ENCODE results near the gene MTUS2. TPM values are rescaled to one million over a fixed set of nuclear protein-coding genes. Genes with fewer than 3 reads are reported as not detected.
A peak's percentile ranks its signal among the peaks of the same experiment; 100 is the strongest.

The MTUS2 gene
- total RNA-seq, 1 donor from 2014 or later = 11.2 TPM

GRCh38 chr13:28859069-28859468, 38.9 kb downstream of the MTUS2 start:
- DNase-seq = no peak

DNA sequence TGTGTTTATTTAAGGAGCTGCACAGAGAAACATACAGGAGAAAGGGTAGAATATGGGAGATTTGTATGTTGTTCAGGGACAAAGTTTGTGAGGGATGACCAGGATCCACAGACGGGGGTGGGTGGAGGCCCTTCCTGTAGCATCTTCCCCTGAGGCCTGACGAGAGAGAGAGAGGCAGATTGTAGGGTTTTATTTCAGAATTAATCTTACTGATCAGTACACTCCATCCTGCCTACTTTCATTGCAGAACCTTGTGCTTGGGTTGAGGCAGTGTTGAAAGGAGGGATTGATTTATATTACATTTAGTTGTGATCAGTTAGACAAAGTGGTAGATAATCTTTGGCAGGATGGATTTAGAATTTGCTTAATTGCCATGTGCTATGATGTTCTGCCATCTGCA, 39.6 kb downstream of the MTUS2 start:
- DNase-seq = no peak

DNA sequence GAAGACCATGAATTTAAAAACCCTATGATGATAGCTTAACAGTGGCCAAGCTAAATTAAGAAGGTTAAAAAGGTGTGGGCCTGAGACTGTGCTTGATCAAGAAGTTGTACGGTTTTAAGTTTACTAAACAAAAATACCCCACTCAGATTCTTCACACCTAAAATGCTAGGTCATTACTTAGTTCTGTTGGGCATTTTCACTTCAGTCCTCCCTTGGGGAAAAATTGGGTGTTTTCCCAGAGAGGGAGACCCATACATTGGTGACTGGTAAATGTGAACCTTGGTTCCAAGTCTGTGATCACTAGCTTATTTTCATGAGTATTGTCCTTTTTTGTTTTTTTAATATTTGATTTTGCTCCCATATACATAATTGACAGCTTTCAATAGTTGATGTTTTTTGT, 44.4 kb downstream of the MTUS2 start:
- no peak for DNase-seq

DNA sequence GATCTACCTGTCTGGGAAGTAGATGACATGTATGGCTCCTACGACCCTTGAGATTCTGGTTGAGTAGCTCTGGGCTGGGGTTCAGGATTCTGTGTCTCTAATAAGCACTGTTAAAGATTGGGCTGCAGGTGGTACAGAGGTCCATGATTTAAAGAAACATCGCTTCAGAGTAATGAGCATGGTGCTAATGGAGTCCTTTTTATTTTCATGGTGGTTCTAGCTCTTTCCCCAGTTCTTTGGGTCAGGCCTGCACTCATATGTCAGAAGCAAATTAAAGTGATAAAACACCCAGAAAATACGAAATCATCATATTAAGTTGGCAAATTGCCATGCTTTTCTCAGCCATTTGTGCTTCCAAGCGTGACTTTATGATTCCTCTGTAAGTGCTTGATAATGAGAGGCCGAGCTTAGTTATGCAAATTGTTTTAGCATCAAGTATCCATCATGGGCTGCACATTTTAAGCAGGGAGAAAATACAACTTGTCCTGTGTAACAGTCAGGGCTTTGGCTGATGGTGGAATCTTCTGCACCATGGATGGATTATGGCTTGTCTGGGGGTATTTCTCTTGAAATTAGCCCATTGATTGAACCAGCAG, 45.1 kb downstream of the MTUS2 start:
- no peak for DNase-seq

DNA sequence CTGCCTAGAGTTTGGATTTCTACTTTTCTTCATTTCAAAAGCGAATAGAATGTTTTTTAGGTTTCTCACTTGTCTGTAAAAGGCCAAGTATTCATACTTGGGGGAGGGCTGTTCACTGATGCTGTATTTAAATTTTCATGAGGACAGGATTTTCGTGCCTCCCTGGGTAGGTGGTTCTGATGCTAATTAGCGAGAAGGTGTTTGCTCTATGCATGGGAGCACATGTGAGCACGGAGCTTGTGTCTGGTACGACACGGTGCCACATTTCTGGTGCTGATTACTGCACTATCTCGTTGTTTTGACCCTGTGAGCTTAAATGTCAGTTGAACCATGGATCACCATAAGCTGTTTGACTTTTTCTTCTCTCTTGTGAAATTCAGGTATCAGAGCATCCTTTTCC, 45.8 kb downstream of the MTUS2 start:
- no peak for DNase-seq

DNA sequence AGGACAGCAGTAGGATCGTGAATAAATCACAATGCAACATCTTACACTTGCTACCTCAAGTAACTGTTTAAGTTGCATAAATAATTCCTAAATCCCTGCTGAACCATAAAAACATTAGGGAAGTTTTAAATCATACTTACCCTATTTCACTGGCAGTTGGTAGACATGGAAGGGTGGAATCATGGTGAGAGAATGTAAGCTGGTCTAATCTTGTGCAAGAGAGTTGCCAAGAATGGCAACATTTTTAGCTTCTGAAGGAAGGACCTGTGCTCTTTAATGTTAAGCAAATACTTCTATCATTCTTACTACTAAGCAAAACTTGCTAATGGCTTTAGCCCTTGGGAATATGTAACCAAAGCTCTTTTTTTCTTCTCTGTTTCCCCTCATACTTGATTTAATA, 46.8 kb downstream of the MTUS2 start:
- no peak for DNase-seq

GRCh38 chr13:28867564-28867963, 47.4 kb downstream of the MTUS2 start:
- no peak for DNase-seq

DNA sequence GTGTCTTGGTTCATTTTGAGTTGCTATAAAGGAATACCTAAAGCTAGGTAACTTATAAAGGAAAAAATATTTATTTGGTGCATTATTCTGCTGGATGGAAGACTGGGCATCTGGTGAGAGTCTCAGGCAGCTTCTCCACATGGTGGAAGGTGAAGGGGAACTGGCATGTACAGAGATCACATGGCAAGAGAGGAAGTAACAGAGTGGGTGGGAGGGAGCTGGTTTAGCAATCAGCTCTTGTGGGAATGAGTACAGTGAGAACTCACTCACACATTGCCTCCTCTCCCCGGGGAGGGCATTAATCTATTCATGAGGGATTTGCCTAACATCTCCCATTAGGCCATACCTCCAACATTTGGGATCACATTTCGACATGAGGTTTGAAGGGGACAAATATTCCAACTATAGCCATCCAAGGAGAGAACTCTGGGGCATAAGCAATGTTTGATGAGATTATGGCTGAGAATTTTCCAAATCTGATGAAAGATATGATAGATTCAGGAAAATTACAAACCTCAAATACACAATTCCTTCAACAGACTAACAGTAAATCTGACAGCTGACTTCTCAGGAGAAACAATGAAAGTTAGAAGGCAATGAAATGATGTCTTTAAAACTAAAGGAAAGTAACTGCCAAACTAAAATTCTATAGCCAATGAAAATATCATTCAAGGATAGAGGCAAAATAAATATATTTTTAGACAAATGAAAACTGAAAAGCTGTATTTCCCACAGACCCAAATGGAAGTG, 52.5 kb downstream of the MTUS2 start:
- DNase-seq = no peak

GRCh38 chr13:28875846-28876615, 55.9 kb downstream of the MTUS2 start:
- DNase-seq = no peak

DNA sequence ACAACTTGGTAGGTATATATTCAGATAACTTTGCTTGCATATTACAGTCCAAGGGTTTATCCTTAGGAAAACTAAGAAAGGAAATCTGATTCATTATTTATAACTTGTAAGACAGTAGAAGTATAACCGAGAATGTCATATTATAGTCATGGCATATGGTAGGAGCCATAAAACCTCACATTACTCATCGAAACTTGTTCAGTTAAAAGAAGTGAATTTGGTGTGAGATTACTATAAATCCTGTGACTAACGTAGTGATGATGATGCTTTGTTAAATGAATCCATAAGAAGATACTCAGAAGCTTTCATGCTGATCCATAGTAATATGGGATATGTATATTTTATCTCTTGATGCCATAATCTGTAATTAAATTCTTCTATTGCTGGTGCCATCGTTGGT, 57.3 kb downstream of the MTUS2 start:
- DNase-seq = no peak

DNA sequence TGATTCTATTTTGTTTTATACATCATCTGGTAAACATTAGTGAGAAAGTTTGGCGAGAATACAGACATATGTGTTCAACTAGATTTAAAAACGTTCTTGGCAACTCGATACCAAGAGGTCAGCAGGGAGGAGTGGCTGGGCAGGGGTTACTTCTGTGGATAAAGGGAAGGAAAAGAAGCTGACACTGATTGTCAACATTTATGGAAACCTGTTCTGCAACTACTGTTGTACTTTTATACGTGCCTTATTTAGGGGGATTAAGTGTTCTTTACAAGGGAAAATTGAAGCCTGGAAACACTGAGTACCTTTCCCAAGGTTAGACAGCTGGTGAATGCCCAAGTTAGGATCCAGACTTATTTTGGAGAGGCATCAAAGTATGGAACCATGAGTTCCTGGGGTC, 65.0 kb downstream of the MTUS2 start:
- DNase-seq = peak; percentile 61

DNA sequence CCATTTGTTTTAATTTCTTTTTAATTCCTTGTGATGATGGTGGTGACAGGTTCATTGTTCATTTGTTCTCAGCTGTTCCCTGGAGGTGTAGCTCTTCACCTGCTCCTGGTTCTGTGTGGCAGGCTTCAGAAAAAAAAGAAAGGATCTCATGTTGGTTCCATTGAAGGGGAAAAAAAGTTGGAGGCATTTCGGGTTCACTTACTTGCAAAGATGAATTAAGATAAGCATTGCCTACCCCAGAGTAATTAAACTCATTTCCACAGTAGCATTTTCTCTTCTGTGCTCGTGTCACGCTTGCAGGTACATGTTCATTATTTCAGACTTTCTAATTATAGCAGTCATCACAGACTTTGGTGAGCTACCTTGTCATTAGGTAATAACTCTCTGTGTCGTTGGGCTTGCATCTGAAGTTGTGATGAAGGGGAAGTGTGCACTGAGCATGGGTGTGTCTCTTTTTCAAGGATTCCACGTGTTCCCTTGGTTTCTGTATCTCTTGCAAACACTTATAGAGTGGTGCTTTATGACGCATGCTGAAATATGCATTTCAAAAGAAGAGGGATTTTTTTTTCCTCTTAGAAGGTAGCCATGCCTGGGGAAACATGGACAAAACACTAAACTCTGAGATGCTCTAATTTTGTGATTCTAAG, 69.1 kb downstream of the MTUS2 start:
- DNase-seq = no peak

DNA sequence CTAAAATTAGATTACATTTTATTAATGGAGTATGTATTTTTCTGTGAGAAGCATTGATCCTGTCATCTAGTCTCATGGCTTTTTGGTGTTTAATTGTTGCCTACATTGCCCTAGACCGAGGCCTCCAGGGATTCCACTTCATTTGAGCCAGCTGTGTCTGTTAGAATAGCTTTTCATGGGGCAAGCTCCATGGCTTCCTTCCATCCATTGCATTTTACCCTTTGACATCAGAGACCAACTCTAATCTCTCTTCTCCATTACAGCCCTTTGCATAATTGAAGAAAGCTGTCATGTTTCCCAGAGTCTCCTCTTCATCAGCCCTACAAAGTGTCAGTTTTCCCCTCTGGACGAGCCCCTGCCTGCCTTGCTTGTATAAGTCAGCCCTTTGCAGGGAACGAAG, 70.6 kb downstream of the MTUS2 start:
- DNase-seq = no peak

DNA sequence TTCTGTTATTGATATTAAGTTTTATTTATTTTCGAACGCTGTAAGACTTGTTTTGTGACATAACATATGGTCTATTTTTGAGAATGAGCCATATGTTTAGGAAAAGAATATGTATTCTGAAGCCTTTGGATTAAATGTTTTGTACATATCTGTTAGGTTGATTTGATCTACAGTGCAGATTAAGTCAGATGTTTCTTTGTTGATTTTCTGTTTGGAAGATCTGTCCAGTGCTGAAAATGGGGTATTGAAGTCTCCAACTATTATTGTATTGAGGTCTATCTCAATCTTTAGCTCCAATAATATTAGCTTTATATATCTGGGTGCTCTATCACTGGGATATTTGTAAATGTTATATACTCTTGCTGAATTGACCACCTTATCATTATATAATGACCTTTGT, 97.9 kb downstream of the MTUS2 start:
- DNase-seq = no peak

DNA sequence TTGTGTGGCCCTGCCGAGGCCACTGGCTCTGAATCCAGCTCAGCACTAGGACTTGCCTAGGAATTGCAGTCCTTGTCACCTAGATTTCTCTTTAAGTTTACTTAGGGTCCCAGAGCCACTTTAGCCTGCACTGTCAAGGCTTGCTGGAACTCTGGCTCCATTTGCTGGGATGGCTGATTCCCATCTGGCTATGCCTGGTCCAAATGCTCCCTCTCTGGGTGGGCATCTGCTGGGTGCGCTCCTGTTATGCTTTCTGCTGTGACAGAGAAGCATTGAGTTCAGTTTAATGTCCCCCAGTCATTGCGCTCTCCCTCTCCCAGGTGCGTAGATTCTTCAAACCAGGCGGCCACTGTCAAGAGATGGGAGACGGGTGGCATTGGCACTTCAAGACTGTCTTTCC, 102.2 kb downstream of the MTUS2 start:
- DNase-seq = no peak

DNA sequence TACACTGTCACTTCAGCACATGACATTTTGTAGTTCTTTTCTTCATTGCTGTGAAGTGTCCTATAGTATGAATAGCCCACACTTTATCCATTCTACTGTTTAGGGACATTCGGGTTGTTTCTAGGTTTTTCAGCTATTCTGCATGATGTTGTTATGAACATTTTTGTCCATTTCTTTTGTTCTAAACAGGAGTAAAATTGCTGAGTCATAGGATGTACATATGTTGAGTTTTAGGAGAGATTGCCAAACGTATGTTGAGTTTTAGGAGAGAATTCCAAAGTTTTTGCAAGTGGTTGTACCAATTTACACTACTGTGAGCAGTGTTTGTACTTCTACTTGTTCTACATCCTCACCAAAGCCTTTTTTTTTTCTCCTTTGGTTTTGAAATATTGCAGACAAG, 115.0 kb downstream of the MTUS2 start:
- DNase-seq = no peak

GRCh38 chr13:28942906-28943305, 122.8 kb downstream of the MTUS2 start:
- DNase-seq = no peak

- DNase-seq = no peak
Observed at GRCh38 chr13:28953714-28954418, 133.7 kb downstream of the MTUS2 start.

DNA sequence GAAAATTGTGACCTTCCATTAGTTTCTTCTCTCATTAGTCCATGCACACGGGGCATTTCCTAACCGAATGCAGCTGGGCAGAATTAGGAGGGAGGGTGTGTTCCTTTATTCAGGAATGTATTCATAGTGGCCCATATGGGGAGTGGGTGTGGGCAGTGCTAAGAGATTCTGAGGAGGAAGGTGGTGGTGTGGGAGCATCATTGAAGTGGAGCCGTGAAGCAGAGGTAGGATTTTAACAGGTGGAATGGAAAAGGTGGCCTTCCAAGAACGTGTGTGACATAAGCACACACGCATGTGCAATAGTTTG, 134.2 kb downstream of the MTUS2 start:
- DNase-seq = no peak

GRCh38 chr13:28954810-28955209, 134.7 kb downstream of the MTUS2 start:
- no peak for DNase-seq

DNA sequence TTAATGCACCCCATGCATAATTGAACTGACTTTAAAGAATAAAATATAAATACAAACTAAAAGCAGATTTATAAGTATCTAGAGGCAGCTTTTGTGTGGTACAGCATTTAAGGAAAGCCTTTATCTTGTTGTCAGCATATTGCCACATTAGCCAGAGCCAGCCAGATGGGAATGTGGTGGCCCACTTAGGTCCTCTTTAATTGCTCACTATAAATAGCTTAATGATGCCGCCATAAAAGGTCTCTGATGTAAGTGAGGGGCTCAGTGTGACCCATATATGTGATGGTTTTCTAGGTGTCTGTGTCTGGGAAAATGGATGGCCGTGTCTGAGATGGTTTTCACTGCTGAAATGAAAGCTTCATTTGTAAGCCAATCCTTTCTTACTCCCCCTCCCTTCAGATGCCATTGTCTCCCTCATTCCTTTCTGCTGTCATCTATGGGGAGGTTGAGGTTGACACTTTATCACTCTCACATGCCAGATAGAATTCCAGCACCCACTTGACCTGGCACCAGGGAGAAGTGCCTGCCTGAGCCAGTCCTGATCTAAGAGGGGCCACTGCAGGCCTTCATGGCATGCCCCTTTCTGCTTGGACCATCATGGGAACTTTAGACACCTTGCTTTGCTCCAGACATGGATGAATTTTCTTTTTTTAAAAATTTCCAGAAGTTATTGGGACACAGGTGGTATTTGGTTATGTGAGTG, 135.3 kb downstream of the MTUS2 start:
- DNase-seq = no peak

DNA sequence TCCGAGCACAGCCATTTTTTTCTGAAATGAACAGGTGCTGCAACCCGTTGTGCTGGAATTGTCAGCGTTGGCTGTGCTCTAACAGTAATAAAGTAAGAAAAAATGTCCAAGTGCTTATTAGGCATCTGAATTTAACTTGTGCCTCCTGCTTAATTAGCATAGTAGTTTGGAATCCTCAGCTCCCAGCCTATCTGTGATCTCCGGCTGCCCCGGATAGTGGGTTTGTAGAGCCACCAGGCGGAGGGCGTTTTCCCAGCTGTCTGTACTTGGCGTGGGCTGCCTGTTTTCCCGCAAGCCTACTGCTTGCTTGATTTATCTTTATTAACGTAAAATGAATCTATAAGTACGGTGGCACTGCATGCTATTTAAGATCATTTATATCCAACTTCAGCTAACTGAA, 137.9 kb downstream of the MTUS2 start:
- peak; percentile 38 for DNase-seq

Data from tongue (tissue), 2 donors.